Measurements from ENCODE around the gene CENPH. TPM values are rescaled to one million over a fixed set of nuclear protein-coding genes. Genes with fewer than 3 reads are reported as not detected.

Gene CENPH
- total and polyA plus RNA-seq, 4 experiments from 2014 or later, result 6.1 to 8.3 (median 6.6) TPM

Other genes with a start within 250 kb of the CENPH start
- 10 to 100 TPM; 44.9 to 50.2 TPM for gene SLC30A5, start 95.6 kb upstream of the CENPH start, total RNA-seq
- 10 to 100 TPM; 32.7 to 35.6 TPM for gene SLC30A5, start 95.6 kb upstream of the CENPH start, polyA plus RNA-seq
- gene CCNB1, start 22.4 kb upstream of the CENPH start, total RNA-seq, result 1 to 10 TPM; 2.9 to 3.4 TPM
- gene CCNB1, start 22.4 kb upstream of the CENPH start, polyA plus RNA-seq, result 1 to 10 TPM; 3.6 to 5.1 TPM
- gene CDK7, start 45.3 kb downstream of the CENPH start, total RNA-seq, result 10 to 100 TPM; 16.5 to 20.2 TPM
- 10 to 100 TPM; 25.0 to 34.4 TPM for gene CDK7, start 45.3 kb downstream of the CENPH start, polyA plus RNA-seq
- 1 to 10 TPM; 6.8 to 7.9 TPM for gene CCDC125, start 143.2 kb downstream of the CENPH start, total RNA-seq
- 1 to 10 TPM in 1 of 2 donors, under 1 TPM in 1; 0.65 to 5.3 TPM for gene CCDC125, start 143.2 kb downstream of the CENPH start, polyA plus RNA-seq
- 10 to 100 TPM; 25.3 to 31.4 TPM for gene AK6, start 179.9 kb downstream of the CENPH start, total RNA-seq
- gene AK6, start 179.9 kb downstream of the CENPH start, polyA plus RNA-seq, result 10 to 100 TPM; 75.1 to 90.3 TPM
- gene TAF9, start 179.9 kb downstream of the CENPH start, total RNA-seq, result 10 to 100 TPM; 42.3 to 45.9 TPM
- 100 to 1,000 TPM; 105 to 167 TPM for gene TAF9, start 179.9 kb downstream of the CENPH start, polyA plus RNA-seq
- 10 to 100 TPM; 30.7 to 31.1 TPM for gene RAD17, start 180.2 kb downstream of the CENPH start, total RNA-seq
- gene RAD17, start 180.2 kb downstream of the CENPH start, polyA plus RNA-seq, result 10 to 100 TPM; 27.5 to 30.6 TPM
- gene MARVELD2, start 225.5 kb downstream of the CENPH start, total RNA-seq, result 1 to 10 TPM; 1.1 TPM
- gene MARVELD2, start 225.5 kb downstream of the CENPH start, polyA plus RNA-seq, result 1 to 10 TPM in 1 of 2 donors, under 1 TPM in 1; 0.20 to 1.5 TPM